Hepatocyte (in vitro differentiated cells): Measurements from ENCODE around the gene LSM7.

Experiments
- CTCF ChIP-seq: fragments of 200-600 bp; sonication (generic); IDR thresholded peaks from 2 replicates; pipeline ENCODE4 v1.5.1; 2016; ENCODE audit warnings: antibody characterized with exemption, mild to moderate bottlenecking; ENCODE audit not compliant: poor library complexity
- EZH2phosphoT487 ChIP-seq: fragments of 200-600 bp; sonication (generic); IDR thresholded peaks from one replicate; pipeline ENCODE4 v1.6.1; 2018; ENCODE audit warnings: antibody characterized with exemption, mild to moderate bottlenecking, low read depth, moderate library complexity; ENCODE audit not compliant: unreplicated experiment, severe bottlenecking

GRCh38 chr19:2354670-2355069 is 26.3 kb upstream of the LSM7 start:
- TF ChIP-seq CTCF (no peak), EZH2phosphoT487 (no peak)
